Lower lobe of right lung (tissue), 2 donors: Measurements from ENCODE around the gene EDEM1. TPM values are rescaled to one million over a fixed set of nuclear protein-coding genes. Genes with fewer than 3 reads are reported as not detected.

ENCODE experiments used
- ATAC-seq, 2 donors: fragments of 200-7000 bp; cut with Tn5 transposase; one replicate each; pipeline ENCODE4 v1.9.1; 2020 to 2022; ENCODE audit warnings: mild to moderate bottlenecking in 2 of 2, moderate library complexity in 2 of 2
- DNase-seq: peaks from one replicate; pipeline ENCODE4 v3.0.0-alpha.2; 2020
- H3K27ac ChIP-seq: fragments of 200-600 bp; one replicate; pipeline ENCODE4 v1.8.0; 2022
- H3K27me3 ChIP-seq: fragments of 200-600 bp; one replicate; pipeline ENCODE4 v1.8.0; 2022; ENCODE audit warnings: low read depth
- H3K36me3 ChIP-seq: fragments of 200-600 bp; one replicate; pipeline ENCODE4 v1.8.0; 2022; ENCODE audit warnings: mild to moderate bottlenecking
- H3K4me1 ChIP-seq: fragments of 200-600 bp; one replicate; pipeline ENCODE4 v1.8.0; 2022
- H3K4me3 ChIP-seq: fragments of 200-600 bp; one replicate; pipeline ENCODE4 v1.8.0; 2022; ENCODE audit warnings: mild to moderate bottlenecking
- H3K9me3 ChIP-seq: fragments of 200-600 bp; one replicate; pipeline ENCODE4 v1.8.0; 2022
- CTCF ChIP-seq: fragments of 200-600 bp; IDR thresholded peaks from one replicate; pipeline ENCODE4 v1.8.0; 2022; ENCODE audit warnings: antibody characterized with exemption, mild to moderate bottlenecking
- intact Hi-C: fragments of 100-400 bp; cut with DNase I; formaldehyde crosslinking; loops from one replicate; pipeline ENCODE4 v1.11.0; 2022
- total RNA-seq: library from RNA; stranded (reverse); fragmentation: NEBNext Ultra II Directional; extraction: Animal tissue kit (Norgen Biotek cat#: 25700); gene quantifications from one replicate; pipeline ENCODE4 v1.2.1, GENCODE V29; 2021
- donor health status: DM: no; HTN: yes; CAD: no; lungs with severe emphysema.

Gene EDEM1
- total RNA-seq, 1 donor from 2014 or later = 76.5 TPM

GRCh38 chr3:5252131-5252530, 64.6 kb downstream of the EDEM1 start:
- DNase-seq (no peak), ATAC-seq (no peak)
- Histone ChIP-seq H3K4me1 (peaks cover 3% of the 10 kb centered on the region), H3K9me3 (no peaks in the 10 kb centered on the region), H3K4me3 (no peak overlapping the region), H3K36me3 (no peaks in the 10 kb centered on the region), H3K27ac (no peak overlapping the region), H3K27me3 (peaks cover 3% of the 10 kb centered on the region)
- intact Hi-C loops = no loop called here
- no peak for TF ChIP-seq CTCF

GRCh38 chr3:5254281-5255048, 67.0 kb downstream of the EDEM1 start:
- Histone ChIP-seq H3K4me1 (peaks cover 3% of the 10 kb centered on the region), H3K9me3 (no peaks in the 10 kb centered on the region), H3K27me3 (peaks cover 3% of the 10 kb centered on the region), H3K27ac (no peak overlapping the region), H3K36me3 (no peaks in the 10 kb centered on the region), H3K4me3 (no peak overlapping the region)
- TF ChIP-seq CTCF = no peak
- intact Hi-C loops = no loop called here
- no peak for ATAC-seq
- no peak for DNase-seq

GRCh38 chr3:5255404-5256344, 68.2 kb downstream of the EDEM1 start:
- Histone ChIP-seq H3K9me3 (no peaks in the 10 kb centered on the region), H3K27me3 (no peaks in the 10 kb centered on the region), H3K36me3 (no peaks in the 10 kb centered on the region), H3K4me1 (no peaks in the 10 kb centered on the region), H3K4me3 (no peak overlapping the region), H3K27ac (no peak overlapping the region)
- ATAC-seq (no peak), DNase-seq (no peak)
- no peak for TF ChIP-seq CTCF
- intact Hi-C loops = no loop called here

DNA sequence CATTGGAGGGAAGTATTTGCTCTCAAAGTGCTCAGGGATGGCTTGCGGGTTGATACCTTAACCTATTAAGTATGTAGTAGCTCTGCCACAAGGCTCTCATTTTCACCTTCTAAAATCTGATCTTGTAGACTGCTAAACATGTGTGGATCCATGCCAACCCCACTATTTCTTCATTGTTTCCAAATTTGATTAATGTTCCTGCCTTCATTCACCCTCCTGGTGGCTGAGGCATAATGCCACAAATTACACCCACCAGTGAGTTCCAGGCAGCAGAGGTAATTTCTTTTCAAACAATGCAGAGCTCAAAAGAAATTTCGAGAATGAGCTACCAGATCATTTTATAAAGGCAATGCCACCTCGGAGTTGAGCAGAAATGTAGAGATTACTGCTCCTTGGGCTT, 71.0 kb downstream of the EDEM1 start:
- intact Hi-C loops = no loop called here
- Histone ChIP-seq H3K9me3 (no peaks in the 10 kb centered on the region), H3K27ac (no peak overlapping the region), H3K27me3 (no peaks in the 10 kb centered on the region), H3K4me1 (no peaks in the 10 kb centered on the region), H3K36me3 (no peaks in the 10 kb centered on the region), H3K4me3 (no peak overlapping the region)
- TF ChIP-seq CTCF = no peak
- DNase-seq = no peak
- ATAC-seq = no peak

- Histone ChIP-seq H3K36me3 (no peaks in the 10 kb centered on the region), H3K27me3 (no peaks in the 10 kb centered on the region), H3K4me3 (no peak overlapping the region), H3K4me1 (no peaks in the 10 kb centered on the region), H3K9me3 (no peaks in the 10 kb centered on the region), H3K27ac (no peak overlapping the region)
- intact Hi-C loops = no loop called here
- DNase-seq (no peak), ATAC-seq (no peak)
- no peak for TF ChIP-seq CTCF
Measured at GRCh38 chr3:5260992-5261501, 73.5 kb downstream of the EDEM1 start.
